ENCODE results near the gene ATXN7L2.
"Not testable (repeated sequence)": the region's sequence is repeated elsewhere in the genome, so short reads cannot be mapped to it uniquely, and the experiment has no call there.

Gene ATXN7L2

GRCh38 chr1:109483672-109484518, at the start of gene ATXN7L2:
TSS of gene ATXN7L2 (plus strand) at chr1:109483905. CDS start at chr1:109483954, 49 bp downstream.
- DNase-seq (ENCODE audit: low read depth), result peak; percentile 88

DNA sequence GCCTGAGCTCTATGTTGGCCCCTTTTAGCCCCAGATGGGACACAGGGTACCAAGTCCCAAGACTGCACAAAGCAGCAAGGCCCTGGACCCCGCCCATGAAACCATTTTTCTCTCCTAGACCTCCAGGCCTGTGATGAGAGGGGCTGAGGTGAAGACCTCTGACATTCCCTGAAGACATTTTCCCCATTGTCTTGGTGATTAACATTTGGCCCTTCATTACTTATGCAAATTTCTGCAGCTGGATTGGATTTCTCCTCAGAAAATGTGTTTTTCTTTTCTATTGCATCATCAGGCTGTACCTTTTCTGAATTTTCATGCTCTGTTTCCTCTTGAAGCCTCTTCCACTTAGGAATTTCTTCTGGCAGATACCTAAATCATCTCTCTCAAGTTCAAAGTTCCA, 49.2 kb upstream of the ATXN7L2 start:
- DNase-seq (ENCODE audit: low read depth), result no peak

DNA sequence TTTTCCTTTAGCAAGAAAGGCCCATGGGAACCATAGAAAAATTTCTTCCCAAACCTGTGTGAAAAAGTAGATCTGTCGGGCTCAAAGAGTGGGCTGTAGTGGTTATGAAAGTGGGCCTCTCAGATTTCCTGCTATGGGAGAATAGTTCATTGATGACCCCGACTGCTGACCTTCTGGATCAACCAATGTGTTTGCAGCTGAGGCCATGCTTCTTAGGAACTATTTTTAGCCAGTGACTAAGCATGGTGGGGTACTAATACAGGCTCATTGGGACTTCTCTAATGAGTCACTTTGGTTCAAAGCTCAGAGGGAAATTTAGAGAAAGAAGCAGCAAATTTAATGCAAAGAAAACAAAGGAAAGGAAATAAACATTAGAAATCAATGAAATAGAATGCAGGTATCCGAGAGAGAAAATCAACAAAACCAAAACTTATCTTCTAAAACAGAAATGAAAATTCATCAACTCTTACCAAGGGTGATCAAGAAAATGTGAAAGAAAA, 44.9 kb upstream of the ATXN7L2 start:
- peak; percentile 89 for DNase-seq (ENCODE audit: low read depth)

- DNase-seq (ENCODE audit: low read depth), result peak; percentile 90
These were observed 42.6 kb upstream of the ATXN7L2 start for GRCh38 chr1:109441069-109441468.

- DNase-seq (ENCODE audit: low read depth), result no peak
These were observed 40.2 kb upstream of the ATXN7L2 start for GRCh38 chr1:109443476-109443875.

DNA sequence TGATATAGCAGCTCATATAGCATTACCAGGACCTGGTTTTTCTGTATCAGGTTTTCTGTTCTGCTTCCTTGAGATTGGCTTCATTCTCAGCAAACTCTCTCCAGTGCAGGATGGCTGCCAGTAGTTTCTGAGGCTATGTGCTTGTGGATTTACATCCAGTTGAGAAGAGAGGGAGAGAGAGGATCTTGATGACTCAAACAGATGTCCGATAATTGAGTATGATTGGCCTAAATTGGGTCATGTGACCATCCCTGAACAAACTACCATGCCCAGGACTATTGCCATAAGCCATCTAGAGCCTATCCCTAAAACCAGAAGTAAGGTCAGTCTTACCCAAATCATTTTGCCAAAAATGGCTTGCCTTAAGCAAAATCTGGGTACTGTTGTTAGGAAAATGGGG, 39.4 kb upstream of the ATXN7L2 start:
- no peak for DNase-seq (ENCODE audit: low read depth)

GRCh38 chr1:109445949-109446695, 37.6 kb upstream of the ATXN7L2 start:
- DNase-seq (ENCODE audit: low read depth), result not testable (repeated sequence)

- DNase-seq (ENCODE audit: low read depth), result no peak
These were observed 36.2 kb upstream of the ATXN7L2 start for GRCh38 chr1:109447524-109447923.

DNA sequence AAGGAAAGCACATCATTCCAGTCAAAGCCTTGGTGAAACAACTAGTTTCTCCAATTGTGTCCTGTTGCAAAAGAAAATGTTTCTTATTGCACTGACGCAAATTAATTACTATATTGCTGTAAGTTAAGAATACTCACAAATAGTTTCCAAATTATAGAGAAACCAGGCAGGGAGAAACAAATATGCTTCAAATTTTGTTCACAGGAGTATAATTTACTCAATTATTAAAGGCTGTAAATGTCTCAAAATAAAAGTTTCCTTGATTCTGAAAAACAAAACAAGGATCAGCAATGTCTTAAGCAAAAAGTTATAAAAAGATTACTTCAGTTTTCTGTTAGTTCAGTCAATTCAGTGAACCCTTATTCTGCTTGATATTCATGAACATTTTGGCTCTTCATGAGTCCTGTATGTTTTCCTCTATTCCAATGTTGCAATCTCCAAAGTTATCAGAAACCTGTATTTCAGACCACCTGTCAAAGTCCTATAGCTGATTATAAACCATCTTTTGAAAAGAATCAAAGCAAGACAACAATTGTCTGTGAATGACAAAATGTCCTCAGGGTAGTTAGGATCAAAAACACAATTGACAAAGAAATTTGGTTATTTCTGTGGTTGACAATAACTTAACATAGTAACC, 29.1 kb upstream of the ATXN7L2 start:
- DNase-seq (ENCODE audit: low read depth), result no peak

DNA sequence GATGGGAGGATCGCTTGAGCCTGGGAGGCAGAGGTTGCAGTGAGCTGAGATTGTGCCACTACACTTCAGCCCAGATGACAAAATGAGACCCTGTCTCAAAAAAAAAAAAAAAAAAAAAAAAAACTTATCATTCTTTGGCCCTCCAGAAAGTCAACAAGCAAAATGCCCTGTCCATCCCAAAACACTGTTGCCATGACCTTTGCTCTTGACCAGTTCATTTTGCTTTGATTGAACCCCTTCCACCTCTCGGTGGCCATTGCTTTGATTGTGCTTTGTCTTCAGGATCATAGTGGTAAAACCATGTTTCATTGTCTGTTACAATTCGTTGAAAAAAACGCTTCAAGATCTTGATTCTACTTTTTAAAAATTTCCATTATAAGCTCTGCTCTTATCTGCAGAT, 25.9 kb upstream of the ATXN7L2 start:
- no peak for DNase-seq (ENCODE audit: low read depth)

DNA sequence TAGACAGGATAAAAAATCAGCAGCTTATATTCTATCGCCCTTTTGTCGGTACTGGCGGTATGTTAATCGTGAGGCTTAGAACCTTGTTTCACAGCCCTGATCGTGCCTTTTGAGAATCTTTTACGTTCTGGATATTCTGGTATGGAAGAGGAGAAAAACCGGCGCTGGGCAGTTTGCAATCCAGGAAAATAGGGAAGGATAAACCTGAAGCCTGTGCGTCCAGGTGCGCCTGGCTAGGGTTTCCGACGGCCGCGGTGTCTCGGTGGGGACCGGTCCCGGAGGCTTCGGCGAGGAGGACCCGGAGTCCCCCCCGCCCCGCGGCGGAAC, 17.6 kb upstream of the ATXN7L2 start:
- no peak for DNase-seq (ENCODE audit: low read depth)

- no peak for DNase-seq (ENCODE audit: low read depth)
These were observed 17.0 kb upstream of the ATXN7L2 start, which contains the start of gene SYPL2 for GRCh38 chr1:109466452-109467300. TSS of gene SYPL2 (plus strand) at chr1:109466546. CDS start at chr1:109466844, 298 bp downstream.

GRCh38 chr1:109467301-109467777, 16.4 kb upstream of the ATXN7L2 start:
- DNase-seq (ENCODE audit: low read depth), result no peak

- DNase-seq (ENCODE audit: low read depth), result no peak
These were observed 15.6 kb upstream of the ATXN7L2 start for GRCh38 chr1:109468061-109468460.

DNA sequence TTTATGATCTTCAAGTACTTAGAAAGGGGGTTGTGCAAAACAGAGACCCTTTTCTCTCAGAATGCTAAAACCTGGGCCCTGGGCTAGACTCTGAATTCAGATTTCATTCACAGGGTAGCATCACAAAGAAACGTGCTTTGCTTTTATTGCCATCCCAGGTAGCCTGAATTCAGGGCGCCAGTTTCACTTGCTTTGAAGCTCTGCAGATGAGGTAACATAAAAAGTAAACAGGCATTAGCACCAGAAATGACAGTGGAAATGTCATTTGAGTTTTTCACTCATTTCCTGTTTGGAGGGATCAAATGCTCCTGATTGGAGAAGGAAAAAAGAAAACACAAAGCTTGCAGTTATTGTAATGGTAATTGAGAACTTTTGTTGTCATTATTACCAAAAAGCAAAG, 14.8 kb upstream of the ATXN7L2 start:
- DNase-seq (ENCODE audit: low read depth), result no peak

- DNase-seq (ENCODE audit: low read depth), result no peak
These were observed 13.5 kb upstream of the ATXN7L2 start for GRCh38 chr1:109470245-109470644.

GRCh38 chr1:109472779-109473178, 10.9 kb upstream of the ATXN7L2 start:
- no peak for DNase-seq (ENCODE audit: low read depth)

DNA sequence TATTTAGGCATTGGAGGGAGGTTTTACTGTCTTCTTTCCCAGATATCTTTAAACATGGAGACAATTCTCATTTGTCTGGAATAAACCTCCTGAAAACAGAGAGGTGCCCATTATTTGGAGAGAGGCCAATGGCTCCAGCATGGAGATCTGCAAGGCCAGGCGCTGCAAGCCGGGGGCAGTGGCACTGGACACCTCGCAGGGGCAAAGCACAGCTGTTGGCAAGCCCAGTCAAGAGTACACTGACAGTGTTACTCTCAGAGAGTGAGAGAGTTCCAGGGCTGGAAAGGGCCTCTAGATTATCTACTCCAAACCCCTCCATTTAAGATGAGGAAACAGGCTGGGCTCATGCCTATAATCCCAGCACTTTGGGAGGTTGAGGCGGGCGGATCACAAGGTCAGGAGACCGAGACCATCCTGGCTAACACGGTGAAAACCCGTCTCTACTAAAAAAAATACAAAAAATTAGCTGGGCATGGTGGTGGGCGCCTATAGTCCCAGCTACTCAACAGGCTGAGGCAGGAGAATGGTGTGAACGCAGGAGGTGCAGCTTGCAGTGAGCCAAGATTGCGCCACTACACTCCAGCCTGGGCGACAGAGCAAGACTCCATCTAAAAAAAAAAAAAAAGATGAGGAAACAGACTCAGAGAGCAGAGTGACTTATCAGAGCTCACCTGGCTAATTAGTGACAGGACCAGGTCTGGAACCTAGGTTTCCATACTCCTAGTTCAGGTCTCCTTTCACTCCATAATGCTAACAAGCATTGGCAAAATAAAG, 10.2 kb upstream of the ATXN7L2 start:
- DNase-seq (ENCODE audit: low read depth), result not testable (repeated sequence)

DNA sequence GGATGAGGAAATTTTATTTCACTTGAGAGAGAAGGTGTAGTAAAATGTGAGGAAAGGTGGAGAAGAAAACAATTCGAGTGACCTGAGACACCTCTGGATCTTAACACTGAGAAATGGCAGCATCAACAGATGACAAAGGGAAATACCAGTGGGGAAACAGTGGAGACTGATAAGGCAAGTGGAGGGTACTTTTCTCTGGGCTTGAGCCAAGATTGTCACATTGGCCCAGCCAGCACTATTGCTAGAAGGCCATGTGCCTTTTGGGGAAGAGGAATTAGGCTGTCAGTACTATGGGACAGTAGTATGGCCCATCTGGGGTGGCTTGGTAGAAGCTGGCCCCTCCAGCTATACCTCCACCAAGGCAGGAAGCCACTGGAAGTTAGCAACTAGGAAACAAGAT, 9.0 kb upstream of the ATXN7L2 start:
- DNase-seq (ENCODE audit: low read depth), result no peak

DNA sequence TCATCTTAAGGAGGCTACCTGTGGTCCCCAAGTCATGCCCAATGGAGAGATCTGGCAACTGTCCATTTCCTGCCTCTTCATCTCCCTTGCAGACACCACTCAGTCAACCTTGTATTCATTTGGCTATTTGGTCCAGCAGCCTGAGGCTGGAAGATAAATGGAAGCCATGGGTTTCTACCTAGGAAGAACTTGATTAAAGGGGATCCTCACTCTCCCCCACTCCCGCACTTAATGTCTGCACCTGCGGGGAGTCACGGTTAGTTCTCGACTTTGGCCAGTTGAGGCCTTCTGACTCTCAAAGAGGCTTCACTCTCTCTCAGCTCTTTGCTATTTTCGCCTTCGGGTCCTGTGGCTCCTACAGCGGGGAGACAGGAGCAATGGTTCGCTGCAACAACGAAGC, 8.4 kb upstream of the ATXN7L2 start:
- DNase-seq (ENCODE audit: low read depth), result no peak

- DNase-seq (ENCODE audit: low read depth), result no peak
These were observed 6.9 kb upstream of the ATXN7L2 start for GRCh38 chr1:109476825-109477224.
